ENCODE measurements around the gene LTB4R2.

DNA sequence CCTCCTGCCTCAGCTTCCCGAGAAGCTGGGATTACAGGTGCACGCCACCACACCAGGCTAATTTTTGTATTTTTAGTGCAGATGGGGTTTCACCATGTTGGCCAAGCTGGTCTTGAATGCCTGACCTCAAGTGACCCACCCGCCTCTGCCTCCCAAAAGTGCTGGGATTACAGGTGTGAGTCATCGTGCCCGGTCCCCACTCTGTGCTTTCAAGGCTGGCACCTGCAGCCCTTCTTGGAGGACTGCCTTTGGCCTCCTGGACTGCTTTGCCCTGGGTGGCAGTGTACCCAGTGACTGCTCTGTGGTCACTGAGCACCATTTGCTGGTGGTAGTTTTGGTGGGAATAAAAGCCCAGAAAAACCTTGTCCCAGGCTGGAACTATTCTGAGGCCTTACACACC, 22.9 kb upstream of the LTB4R2 start:
- TF ChIP-seq, protein P1, sequence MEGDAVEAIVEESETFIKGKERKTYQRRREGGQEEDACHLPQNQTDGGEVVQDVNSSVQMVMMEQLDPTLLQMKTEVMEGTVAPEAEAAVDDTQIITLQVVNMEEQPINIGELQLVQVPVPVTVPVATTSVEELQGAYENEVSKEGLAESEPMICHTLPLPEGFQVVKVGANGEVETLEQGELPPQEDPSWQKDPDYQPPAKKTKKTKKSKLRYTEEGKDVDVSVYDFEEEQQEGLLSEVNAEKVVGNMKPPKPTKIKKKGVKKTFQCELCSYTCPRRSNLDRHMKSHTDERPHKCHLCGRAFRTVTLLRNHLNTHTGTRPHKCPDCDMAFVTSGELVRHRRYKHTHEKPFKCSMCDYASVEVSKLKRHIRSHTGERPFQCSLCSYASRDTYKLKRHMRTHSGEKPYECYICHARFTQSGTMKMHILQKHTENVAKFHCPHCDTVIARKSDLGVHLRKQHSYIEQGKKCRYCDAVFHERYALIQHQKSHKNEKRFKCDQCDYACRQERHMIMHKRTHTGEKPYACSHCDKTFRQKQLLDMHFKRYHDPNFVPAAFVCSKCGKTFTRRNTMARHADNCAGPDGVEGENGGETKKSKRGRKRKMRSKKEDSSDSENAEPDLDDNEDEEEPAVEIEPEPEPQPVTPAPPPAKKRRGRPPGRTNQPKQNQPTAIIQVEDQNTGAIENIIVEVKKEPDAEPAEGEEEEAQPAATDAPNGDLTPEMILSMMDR (IDR thresholded peaks at IDR 0.05), result no peak
- no peak for TF ChIP-seq ZFX (IDR thresholded peaks at IDR 0.05; ENCODE audit: borderline replicate concordance)

Data from 22Rv1 (cell line).